Neural progenitor cell (in vitro differentiated cells): Measurements from ENCODE around the gene MSRB1.

ENCODE experiments used
- CTCF ChIP-seq: fragments of 200-600 bp; sonication (generic); IDR thresholded peaks from 2 replicates; pipeline ENCODE4 v1.5.1; 2017; ENCODE audit warnings: antibody characterized with exemption, mild to moderate bottlenecking
- EZH2 ChIP-seq: fragments of 200-600 bp; sonication (generic); IDR thresholded peaks from 2 replicates; pipeline ENCODE4 v1.6.1; 2017; ENCODE audit warnings: antibody characterized with exemption, mild to moderate bottlenecking, moderate library complexity
- EZH2phosphoT487 ChIP-seq: fragments of 200-600 bp; sonication (generic); IDR thresholded peaks from 2 replicates; pipeline ENCODE4 v1.6.1; 2017; ENCODE audit warnings: antibody characterized with exemption

GRCh38 chr16:1929105-1929504, 13.9 kb downstream of the MSRB1 start:
- TF ChIP-seq CTCF (no peak), EZH2phosphoT487 (no peak), EZH2 (no peak)
